T47D (cell line): ENCODE results near the gene MRPL27.

Experiments used
- DNase-seq, 2 experiments: peaks; one replicate each; pipeline versions ENCODE4 v3.0.0 to v3.0.0-alpha.2; 2011 to 2012; ENCODE audit warnings: low read depth in 1 of 2, low spot score in 1 of 2
- JUND ChIP-seq: IDR thresholded peaks from 2 replicates; pipeline ENCODE4 v1.6.1; 2012; ENCODE audit warnings: low read depth
- in situ Hi-C: cut with HindIII; loops from 2 replicates; pipeline ENCODE4 v1.10.0; 2016; ENCODE audit warnings: low sequenced_read_pairs, low pct_unique_long_range_greater_than_20kb

Gene MRPL27

GRCh38 chr17:50379351-50380132 lies 6.6 kb upstream of the MRPL27 start:
- no peak for TF ChIP-seq JUND
- no peak for DNase-seq
- in situ Hi-C loops, result no loop called here

GRCh38 chr17:50375858-50376538 lies 3.0 kb upstream of the MRPL27 start:
- DNase-seq, result no peak
- no peak for TF ChIP-seq JUND
- in situ Hi-C loops, result no loop called here

GRCh38 chr17:50373705-50374104 lies 721 bp upstream of the MRPL27 start:
- in situ Hi-C loops, result no loop called here
- no peak for DNase-seq
- no peak for TF ChIP-seq JUND

- in situ Hi-C loops, result no loop called here
- no peak for DNase-seq
- no peak for TF ChIP-seq JUND
Observed at GRCh38 chr17:50372222-50372757, 694 bp downstream of the MRPL27 start.

- in situ Hi-C loops, result no loop called here
- no peak for DNase-seq
- TF ChIP-seq JUND, result no peak
Observed at GRCh38 chr17:50371526-50371925, 1.5 kb downstream of the MRPL27 start.

GRCh38 chr17:50370052-50370451 lies 2.9 kb downstream of the MRPL27 start:
- no peak for DNase-seq
- no peak for TF ChIP-seq JUND
- in situ Hi-C loops, result no loop called here

- in situ Hi-C loops, result no loop called here
- TF ChIP-seq JUND, result no peak
- no peak for DNase-seq
Observed at GRCh38 chr17:50367401-50367800, 5.6 kb downstream of the MRPL27 start.

GRCh38 chr17:50365649-50366393 lies 7.2 kb downstream of the MRPL27 start:
- DNase-seq, result no peak
- in situ Hi-C loops, result no loop called here
- no peak for TF ChIP-seq JUND

GRCh38 chr17:50365165-50365564 lies 7.8 kb downstream of the MRPL27 start:
- in situ Hi-C loops, result no loop called here
- no peak for DNase-seq
- TF ChIP-seq JUND, result no peak

GRCh38 chr17:50364715-50365114 lies 8.3 kb downstream of the MRPL27 start:
- no peak for DNase-seq
- in situ Hi-C loops, result no loop called here
- no peak for TF ChIP-seq JUND

- no peak for DNase-seq
- TF ChIP-seq JUND, result no peak
- in situ Hi-C loops, result no loop called here
Observed at GRCh38 chr17:50364061-50364458, 8.9 kb downstream of the MRPL27 start.

- no peak for DNase-seq
- TF ChIP-seq JUND, result no peak
- in situ Hi-C loops, result no loop called here
Observed at GRCh38 chr17:50363217-50364060, 9.5 kb downstream of the MRPL27 start.

- in situ Hi-C loops, result no loop called here
- DNase-seq, result no peak
- no peak for TF ChIP-seq JUND
Observed at GRCh38 chr17:50362661-50363060, 10.3 kb downstream of the MRPL27 start.
